Inferior parietal cortex (tissue), 1 donor: ENCODE results near the gene MKX.
"Not testable (repeated sequence)": the region's sequence is repeated elsewhere in the genome, so short reads cannot be mapped to it uniquely, and the experiment has no call there.

Experiments used
- DNase-seq: peaks from one replicate; pipeline ENCODE4 v3.0.0-alpha.2; 2016; ENCODE audit errors: extremely low spot score

Gene MKX

DNA sequence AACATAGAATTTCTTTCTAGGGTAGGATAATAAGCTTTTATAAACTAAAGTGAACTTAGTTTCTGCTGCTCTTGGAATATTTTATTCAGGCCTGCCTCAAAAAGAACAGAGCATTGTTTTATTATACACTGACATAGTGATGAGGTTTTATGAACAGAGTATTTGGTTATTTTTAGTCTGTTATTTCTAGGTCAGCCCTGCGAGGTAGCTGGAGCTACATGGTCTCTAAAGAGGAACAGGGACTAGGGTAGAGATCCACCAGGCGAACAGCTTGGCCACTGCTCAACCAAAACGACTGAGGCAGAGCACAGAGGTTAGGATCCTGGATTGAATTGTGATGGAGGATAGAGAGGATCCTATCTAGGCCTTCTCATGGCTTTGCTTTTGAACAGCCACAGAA is 53.0 kb downstream of the MKX start:
- no peak for DNase-seq

DNA sequence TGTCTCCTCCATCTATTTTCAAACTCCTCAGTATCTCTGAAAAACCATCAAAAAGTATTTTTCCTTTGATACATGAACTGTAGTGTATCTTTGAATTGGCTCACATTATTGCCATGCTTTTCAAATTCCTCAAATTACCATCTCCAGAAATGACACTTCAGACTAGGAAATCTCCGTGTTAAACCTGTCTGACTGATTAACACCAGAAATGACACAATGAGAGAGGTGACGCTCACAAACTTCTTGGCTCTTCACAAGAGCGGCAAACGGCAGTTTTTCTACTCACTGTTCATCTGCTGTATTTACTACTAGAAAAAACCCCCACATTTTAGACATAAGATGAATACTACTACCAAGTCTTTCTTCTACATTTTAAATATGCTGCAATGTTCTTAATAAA is 56.6 kb downstream of the MKX start:
- DNase-seq: no peak

- no peak for DNase-seq
Measured at GRCh38 chr10:27688276-27688675, 57.3 kb downstream of the MKX start.

DNA sequence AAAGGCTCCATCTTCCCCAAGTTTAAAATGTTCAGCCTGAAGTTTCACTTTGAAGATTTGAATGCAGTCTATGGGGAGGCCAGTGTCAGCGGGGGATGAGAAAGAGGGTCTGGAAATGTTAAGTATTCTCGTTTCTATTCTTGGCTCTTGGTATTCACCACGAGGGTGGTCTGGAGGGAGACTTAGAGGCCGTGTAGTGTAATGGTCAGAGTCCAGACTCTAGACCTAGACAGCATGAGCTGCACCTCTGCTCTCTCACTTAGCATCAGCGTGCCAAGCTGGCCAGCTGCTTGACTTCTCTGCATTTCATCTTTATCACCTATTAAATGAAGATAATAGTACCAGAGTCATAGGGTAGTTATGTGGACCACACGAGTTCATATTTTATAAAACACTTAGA is 57.9 kb downstream of the MKX start:
- no peak for DNase-seq

DNA sequence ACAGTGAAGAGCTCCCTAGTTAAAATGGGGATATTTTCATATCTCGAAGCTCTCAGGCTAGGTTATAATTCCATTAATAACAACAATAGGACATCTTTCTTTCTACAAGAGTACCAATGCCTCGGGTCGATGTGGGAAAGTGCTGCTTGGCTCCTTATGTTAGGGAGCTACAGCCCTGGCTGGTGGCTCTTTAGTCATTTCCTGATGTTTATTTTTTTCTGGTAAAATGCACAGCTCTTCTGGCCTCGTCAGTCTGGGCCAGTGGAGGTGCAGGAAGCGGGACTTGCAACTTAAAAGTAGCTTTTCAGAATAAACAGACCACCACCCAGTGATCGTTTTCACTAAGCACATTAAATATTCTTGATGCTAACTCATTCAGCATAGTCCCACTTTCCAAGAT is 58.3 kb downstream of the MKX start:
- no peak for DNase-seq

DNA sequence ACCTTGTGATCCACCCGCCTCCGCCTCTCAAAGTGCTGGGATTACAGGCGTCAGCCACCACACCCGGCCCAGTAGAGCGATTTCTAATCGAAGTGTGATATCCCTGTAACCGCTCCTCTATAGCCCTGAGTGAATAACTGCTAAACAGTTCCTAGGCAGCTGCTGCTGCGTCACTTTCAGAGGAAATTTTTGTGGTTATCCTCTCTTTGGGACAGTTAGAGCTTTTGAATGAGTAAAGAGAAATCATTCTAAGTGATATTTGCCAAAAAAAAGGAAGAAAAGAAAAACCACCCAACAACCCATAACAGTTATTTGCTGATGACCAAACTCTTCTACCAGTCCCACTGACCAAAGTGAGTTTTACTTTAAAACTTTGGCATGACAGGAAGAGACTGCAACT is 59.9 kb downstream of the MKX start:
- no peak for DNase-seq

DNA sequence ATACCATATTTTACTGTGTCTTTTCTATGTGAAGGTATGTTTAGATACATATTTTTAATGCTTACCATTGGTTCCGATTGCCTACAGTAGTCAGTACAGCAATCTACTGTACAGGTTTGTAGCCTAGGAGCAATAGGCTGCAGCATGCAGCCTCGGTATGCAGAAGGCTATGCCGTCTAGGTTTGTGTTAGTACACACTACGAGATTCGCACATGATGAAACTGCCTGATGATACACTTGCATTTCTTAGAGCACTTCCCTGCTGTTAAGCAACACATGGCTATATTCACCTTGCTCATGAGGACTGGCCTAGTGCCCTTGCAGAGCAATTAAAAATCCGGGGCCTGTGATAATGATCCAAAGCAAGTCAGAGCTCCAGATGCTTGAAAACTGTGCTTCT is 62.4 kb downstream of the MKX start:
- no peak for DNase-seq

DNA sequence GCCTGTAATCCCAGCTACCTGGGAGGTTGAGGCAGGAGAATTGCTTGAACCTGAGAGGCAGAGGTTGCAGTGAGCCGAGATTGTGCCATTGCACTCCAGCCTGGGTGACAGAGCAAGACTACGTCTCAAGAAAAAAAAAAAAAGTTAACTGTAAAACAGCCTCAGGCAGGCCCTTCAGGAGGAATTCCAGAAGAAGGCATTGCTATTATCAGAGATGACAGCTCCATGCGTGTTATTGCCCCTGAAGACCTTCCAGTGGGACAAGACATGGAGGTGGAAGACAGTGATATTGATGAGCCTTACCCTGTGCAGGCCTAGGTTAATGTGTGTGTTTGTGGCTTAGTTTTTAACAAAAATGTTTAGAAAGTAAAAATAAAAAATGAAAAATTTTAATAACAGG is 63.8 kb downstream of the MKX start:
- not testable (repeated sequence) for DNase-seq

GRCh38 chr10:27680691-27681605 is 64.7 kb downstream of the MKX start:
- no peak for DNase-seq

- no peak for DNase-seq
Measured at GRCh38 chr10:27680006-27680557, 65.5 kb downstream of the MKX start.

GRCh38 chr10:27679369-27679912 is 66.2 kb downstream of the MKX start:
- no peak for DNase-seq

- DNase-seq: no peak
Measured at GRCh38 chr10:27678166-27678565, 67.5 kb downstream of the MKX start.

- DNase-seq: no peak
Measured at GRCh38 chr10:27673065-27673464, 72.6 kb downstream of the MKX start.

- DNase-seq: no peak
Measured at GRCh38 chr10:27671821-27672220, 73.8 kb downstream of the MKX start.

GRCh38 chr10:27664461-27664860 is 81.2 kb downstream of the MKX start:
- DNase-seq: no peak

DNA sequence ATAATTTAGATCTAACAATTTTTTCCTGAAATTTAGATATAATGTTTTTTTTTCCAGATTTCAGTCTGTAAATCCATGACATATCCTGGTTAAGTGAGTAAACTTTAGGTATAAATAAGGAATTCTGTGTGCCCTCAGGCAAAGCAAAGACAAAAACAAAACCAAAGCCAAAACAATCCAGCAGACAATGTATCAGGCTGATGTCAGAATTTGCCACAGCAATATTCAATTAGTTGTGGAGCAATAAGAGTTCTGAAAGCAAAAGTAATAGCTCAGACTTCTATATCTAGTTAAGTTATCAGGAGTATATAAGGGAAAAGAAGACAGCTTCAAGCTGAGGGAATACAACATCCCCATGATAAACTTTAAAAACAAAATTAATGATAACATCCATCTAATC is 82.0 kb downstream of the MKX start:
- no peak for DNase-seq

- no peak for DNase-seq
Measured at GRCh38 chr10:27661514-27662286, 83.9 kb downstream of the MKX start.

DNA sequence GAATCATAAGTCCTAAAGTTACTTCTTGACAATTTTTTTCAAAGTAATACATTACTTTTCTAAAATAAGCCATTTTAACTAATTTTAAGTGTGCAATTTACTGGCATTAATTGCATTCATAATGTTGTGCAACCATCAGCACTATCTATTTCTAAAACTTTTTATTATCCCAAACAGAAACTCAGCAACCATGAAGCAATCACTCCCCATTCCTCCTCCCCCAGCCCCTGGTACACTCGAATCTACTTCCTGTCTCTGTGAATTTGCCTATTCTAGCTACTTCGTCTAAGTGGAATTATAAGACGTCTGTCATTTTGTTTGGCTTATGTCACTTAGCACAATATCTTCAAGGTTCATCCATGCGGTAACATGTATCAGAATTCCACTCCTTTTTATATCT is 84.9 kb downstream of the MKX start:
- no peak for DNase-seq

- DNase-seq: no peak
Measured at GRCh38 chr10:27660268-27660667, 85.4 kb downstream of the MKX start.

DNA sequence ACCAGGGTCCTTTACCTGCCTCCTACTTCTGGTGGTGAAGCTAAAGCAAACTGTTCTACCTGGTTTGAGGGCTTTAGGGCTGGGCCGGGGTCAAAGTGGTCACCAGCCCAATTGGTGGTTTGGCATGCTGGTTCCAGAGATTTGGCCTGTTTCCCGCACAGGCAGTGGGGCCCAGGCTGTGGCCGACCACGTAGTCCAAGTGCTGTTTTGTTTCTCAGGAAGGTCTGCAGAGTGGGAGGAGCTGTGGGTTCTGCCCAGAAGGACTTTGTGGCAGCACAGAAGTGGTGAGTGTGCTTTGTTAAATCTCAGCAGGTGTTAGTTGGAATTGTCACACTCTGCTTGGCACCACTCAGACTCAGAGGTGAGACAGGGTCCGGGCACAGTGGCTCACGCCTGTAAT is 85.8 kb downstream of the MKX start:
- no peak for DNase-seq

DNA sequence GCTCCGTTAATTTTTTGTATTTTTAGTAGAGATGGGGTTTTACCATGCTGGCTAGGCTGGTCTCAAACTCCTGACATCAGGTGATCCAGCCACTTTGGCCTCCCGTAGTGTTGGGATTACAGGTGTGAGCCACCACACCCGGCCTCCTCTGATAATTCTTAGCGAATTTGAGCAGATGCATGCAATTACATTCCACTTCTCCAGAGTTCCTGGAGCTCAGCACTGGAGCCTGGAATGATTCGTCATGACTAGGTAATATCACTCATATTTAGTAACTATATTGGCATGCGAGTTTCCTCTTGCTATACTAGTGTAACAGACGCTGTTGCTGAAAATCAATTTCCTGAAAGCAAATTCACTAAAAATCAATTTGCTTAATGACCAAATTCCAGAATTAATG is 86.8 kb downstream of the MKX start:
- DNase-seq: no peak

- no peak for DNase-seq
Measured at GRCh38 chr10:27655296-27655695, 90.3 kb downstream of the MKX start.

GRCh38 chr10:27654284-27654683 is 91.3 kb downstream of the MKX start:
- no peak for DNase-seq
